GM12878 (cell line): Measurements from ENCODE around the gene TLR9. TPM values are rescaled to one million over a fixed set of nuclear protein-coding genes. Genes with fewer than 3 reads are reported as not detected.

Source experiments
- ATAC-seq: fragments of 200-7000 bp; cut with Tn5 transposase; 3 replicates; pipeline ENCODE4 v1.9.1; 2020; ENCODE audit warnings: mild to moderate bottlenecking, moderate library complexity
- BruUV-seq: library from RNA; stranded (reverse); fragments of 400-500 nt; replicated peaks from 2 replicates; lab custom pipeline; 2021; lab: Mats Ljungman, UMichigan
- CTCF ChIA-PET: fragments of 300-600 bp; sonication (Branson Sonifier 250); formaldehyde crosslinking; extraction: SDS; loops from one replicate; lab custom pipeline; 2021; ENCODE audit warnings: inconsistent platforms; lab: Yijun Ruan, JAX
- POLR2A ChIA-PET: fragments of 350-600 bp; formaldehyde crosslinking; extraction: SDS; loops from one replicate; lab custom pipeline; 2021; ENCODE audit warnings: inconsistent platforms; lab: Charles Lee
- RAD21 ChIA-PET: fragments of 300-600 bp; sonication (Branson Sonifier 250); formaldehyde crosslinking; loops from one replicate; lab custom pipeline; 2023; ENCODE audit warnings: antibody characterized with exemption; ENCODE audit not compliant: unreplicated experiment; lab: Charles Lee
- SMC1A ChIA-PET: fragments of 300-600 bp; sonication (Branson Sonifier 250); formaldehyde crosslinking; loops from one replicate; lab custom pipeline; 2023; ENCODE audit not compliant: unreplicated experiment, uncharacterized antibody; lab: Charles Lee
- DNase-seq: peaks from one replicate; pipeline ENCODE4 v3.0.0-alpha.2; 2011; ENCODE audit warnings: low read depth, low spot score
- FAIRE-seq: peaks from 3 replicates; lab custom pipeline; 2011; peaks lifted over from hg19 to GRCh38; lab: Jason Lieb, UNC
- H2AFZ ChIP-seq: 2 replicates; pipeline ENCODE4 v1.6.0; 2011; ENCODE audit warnings: low read depth, low read length, control low read depth; ENCODE audit not compliant: control insufficient read depth
- H3K27ac ChIP-seq: 2 replicates; pipeline ENCODE4 v1.5.1; 2011; ENCODE audit warnings: control low read depth; ENCODE audit not compliant: control insufficient read depth, insufficient read depth
- H3K27me3 ChIP-seq, 2 experiments: replicated peaks in 1 of 2; 2 replicates each; pipeline versions ENCODE4 v1.6.0 to v1.6.1; 2011; ENCODE audit warnings: low read length in 1 of 2; ENCODE audit not compliant: control insufficient read depth in 2 of 2, insufficient read depth in 2 of 2
- H3K36me3 ChIP-seq, 2 experiments: 2 replicates each; pipeline ENCODE4 v1.5.1; 2011; ENCODE audit warnings: low read length in 1 of 2; ENCODE audit not compliant: control insufficient read depth in 2 of 2, insufficient read depth in 2 of 2
- H3K4me1 ChIP-seq: 2 replicates; pipeline ENCODE4 v1.6.1; 2011; ENCODE audit warnings: mild to moderate bottlenecking, low read length, moderate library complexity, mixed read lengths; ENCODE audit not compliant: control insufficient read depth, insufficient read depth
- H3K4me2 ChIP-seq: 2 replicates; pipeline ENCODE4 v1.6.0; 2011; ENCODE audit warnings: control low read depth; ENCODE audit not compliant: control insufficient read depth, insufficient read depth
- H3K4me3 ChIP-seq: fragments of 200-600 bp; sonication (generic); 2 replicates; pipeline ENCODE4 v1.5.1; 2016
- H3K79me2 ChIP-seq: 2 replicates; pipeline ENCODE4 v1.6.0; 2011; ENCODE audit warnings: low read length; ENCODE audit not compliant: control insufficient read depth, insufficient read depth
- H3K9ac ChIP-seq: 2 replicates; pipeline ENCODE4 v1.8.0; 2011; ENCODE audit warnings: low read length, control low read depth, mixed read lengths; ENCODE audit not compliant: control insufficient read depth, insufficient read depth
- H3K9me3 ChIP-seq: replicated peaks from 3 replicates; pipeline ENCODE4 v1.5.1; 2011; ENCODE audit warnings: mild to moderate bottlenecking, low read length; ENCODE audit not compliant: control insufficient read depth, insufficient read depth
- H4K20me1 ChIP-seq: 2 replicates; pipeline ENCODE4 v1.6.0; 2011; ENCODE audit not compliant: control insufficient read depth, insufficient read depth
- CTCF ChIP-seq, 3 experiments: IDR thresholded peaks in 2 of 3; conservative IDR thresholded peaks in 1 of 3; 2 replicates each; pipeline ENCODE4 v1.5.1; 2011; ENCODE audit warnings: low read depth in 3 of 3, low read length in 3 of 3, mild to moderate bottlenecking in 3 of 3, control low read depth in 2 of 3, moderate library complexity in 2 of 3, inconsistent platforms in 1 of 3, mixed read lengths in 1 of 3; ENCODE audit not compliant: control insufficient read depth in 2 of 3, insufficient read depth in 1 of 3; ENCODE audit errors: extremely low read depth in 1 of 3
- PML ChIP-seq: IDR thresholded peaks from 2 replicates; pipeline ENCODE4 v1.6.1; 2012; ENCODE audit warnings: low read length, inconsistent platforms
- SP1 ChIP-seq: IDR thresholded peaks from one replicate; pipeline ENCODE4 v1.6.1; 2011; ENCODE audit warnings: low read depth, low read length
- WGBS: methylation state at CpG from one replicate; pipeline ENCODE4 v1.1.6; 2016; ENCODE audit warnings: low lambda C conversion rate; ENCODE audit not compliant: insufficient replicate concordance, insufficient coverage; ENCODE audit errors: missing lambda C conversion rate; 5-methylcytosine and 5-hydroxymethylcytosine counted together
- in situ Hi-C: fragments of 300-500 bp; cut with MboI; formaldehyde crosslinking; loops from 9 replicates; pipeline ENCODE4 v1.14.3; 2018; ENCODE audit warnings: mixed read lengths
- intact Hi-C: fragments of 100-400 bp; cut with micrococcal nuclease; formaldehyde crosslinking; loops from one replicate; pipeline ENCODE4 v1.14.2; 2022; ENCODE audit not compliant: unreplicated experiment
- polyA plus RNA-seq, 11 experiments: library from polyadenylated mRNA; depleted of rRNA in 4 of 11; unstranded in 6 of 11; stranded (reverse) in 5 of 11; fragments of >200 nt; fragmentation: Nextera tagmentation in 4 of 11; fragmentation: Illumina TruSeq in 1 of 11; extraction: Ambion mirVana in 4 of 11; extraction: Trizol in 1 of 11; gene quantifications; 1 replicate in 1 of 11; 2 replicates in 10 of 11; pipeline versions ENCODE4 v1.2.1 to v1.2.3, GENCODE V29; 2011 to 2016; ENCODE audit warnings: inconsistent platforms in 2 of 11, missing spikeins in 2 of 11, low read depth in 1 of 11
- total RNA-seq, 4 experiments: library from RNA; depleted of rRNA in 3 of 4; stranded (reverse); fragments of >200 nt in 3 of 4; fragmentation: Illumina TruSeq in 1 of 4; extraction: Trizol in 1 of 4; gene quantifications; 2 replicates each; pipeline versions ENCODE4 v1.2.1 to v1.2.3, GENCODE V29; 2013 to 2021
- TF ChIP-seq, protein P1 (sequence below): fragments of 450-650 bp; IDR thresholded peaks from 2 replicates; pipeline ENCODE4 v1.6.1; 2016; ENCODE audit warnings: mild to moderate bottlenecking

TLR9 gene
- total and polyA plus RNA-seq, 10 of the 15 experiments (the other 5 are each of a cell fraction or from before 2014, with no cell fraction given), result 0.10 to 4.8 (median 0.53) TPM; not detected in 1

DNA sequence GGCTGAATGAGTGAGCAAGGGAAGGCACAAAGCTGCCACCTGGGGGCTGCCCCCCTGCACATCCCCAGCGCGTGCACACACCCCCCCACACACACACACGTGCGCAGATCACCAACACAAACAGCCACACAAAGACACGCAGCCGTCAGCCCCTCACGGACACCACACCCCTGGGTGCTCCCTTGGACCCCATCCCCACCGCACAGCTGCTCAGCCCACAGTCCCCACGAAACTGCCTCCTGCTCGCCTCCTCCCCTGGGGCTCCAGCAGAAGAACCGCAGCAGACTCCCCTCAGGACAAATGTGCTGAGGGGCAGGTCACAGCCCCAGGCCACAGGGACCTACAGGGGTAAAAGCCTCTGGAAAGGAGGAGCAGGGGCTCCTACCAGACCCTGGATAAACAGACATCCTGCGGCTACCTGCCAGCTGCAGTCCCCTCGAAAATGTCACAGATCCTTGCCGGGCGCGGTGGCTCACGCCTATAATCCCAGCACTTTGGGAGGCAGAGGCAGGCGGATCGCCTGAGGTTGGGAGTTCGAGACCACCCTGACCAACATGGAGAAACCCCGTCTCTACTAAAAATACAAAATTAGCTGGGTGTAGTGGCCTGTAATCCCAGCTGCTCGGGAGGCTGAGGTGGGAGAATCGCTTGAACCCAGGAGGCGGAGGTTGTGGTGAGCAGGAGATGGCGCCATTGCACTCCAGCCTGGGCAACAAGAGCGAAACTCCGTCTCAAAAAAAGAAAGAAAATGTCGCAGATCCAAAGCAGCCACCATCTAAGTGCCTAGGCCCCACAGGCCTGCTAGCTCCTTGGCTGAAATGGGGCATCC, 7.0 kb upstream of the TLR9 start:
- WGBS, result 78% methylated on average over 28 of the region's 28 CpGs
- Histone ChIP-seq H3K27me3 (no peaks in the 10 kb centered on the region), H3K4me1 (peaks cover 13% of the 10 kb centered on the region), H3K27ac (no peak overlapping the region), H3K4me3 (no peak overlapping the region), H3K9ac (no peak overlapping the region), H3K79me2 (peaks cover 11% of the 10 kb centered on the region), H3K9me3 (no peaks in the 10 kb centered on the region), H4K20me1 (no peaks in the 10 kb centered on the region), H3K36me3 (peaks cover 14 to 27% of the 10 kb centered on the region in 2 experiments), H2AFZ (no peak overlapping the region), H3K4me2 (peak overlapping the region; percentile 35)
- RAD21 ChIA-PET, result interaction anchor here (0.5 to 3.1 kb wide), 18 partner anchors 8 to 214 kb away, joined by 3 to 30 read pairs (median 6); partner anchors contain the start of genes GLYCTK, POC1A, PPM1M and WDR82
- POLR2A ChIA-PET, result interaction anchor here (0.6 to 2.4 kb wide), 9 partner anchors 12 to 180 kb away, joined by 3 to 8 read pairs (median 3); partner anchors contain the start of gene WDR82
- ATAC-seq (peak; percentile 6; the same call in 2 of the 3 replicates), DNase-seq (no peak), FAIRE-seq (no peak)
- in situ Hi-C loops, result loop anchor here (5.0 kb wide), 1 partner anchor 110 kb away; no protein-coding TSS in a partner anchor
- BruUV-seq, result no TSS peak
- SMC1A ChIA-PET, result interaction anchor here (0.6 to 2.9 kb wide), 12 partner anchors 9 to 214 kb away, joined by 3 to 36 read pairs (median 6); partner anchors contain the start of gene WDR82
- intact Hi-C loops, result no loop called here
- TF ChIP-seq, protein P1, sequence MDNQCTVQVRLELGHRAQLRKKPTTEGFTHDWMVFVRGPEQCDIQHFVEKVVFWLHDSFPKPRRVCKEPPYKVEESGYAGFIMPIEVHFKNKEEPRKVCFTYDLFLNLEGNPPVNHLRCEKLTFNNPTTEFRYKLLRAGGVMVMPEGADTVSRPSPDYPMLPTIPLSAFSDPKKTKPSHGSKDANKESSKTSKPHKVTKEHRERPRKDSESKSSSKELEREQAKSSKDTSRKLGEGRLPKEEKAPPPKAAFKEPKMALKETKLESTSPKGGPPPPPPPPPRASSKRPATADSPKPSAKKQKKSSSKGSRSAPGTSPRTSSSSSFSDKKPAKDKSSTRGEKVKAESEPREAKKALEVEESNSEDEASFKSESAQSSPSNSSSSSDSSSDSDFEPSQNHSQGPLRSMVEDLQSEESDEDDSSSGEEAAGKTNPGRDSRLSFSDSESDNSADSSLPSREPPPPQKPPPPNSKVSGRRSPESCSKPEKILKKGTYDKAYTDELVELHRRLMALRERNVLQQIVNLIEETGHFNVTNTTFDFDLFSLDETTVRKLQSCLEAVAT, result peak; percentile 71; the same call in 1 of the 2 replicates
- TF ChIP-seq CTCF (IDR thresholded peaks at IDR 0.05 in 2 of 3, conservative IDR thresholded peaks at IDR 0.05 in 1 of 3; ENCODE audit: control insufficient read depth in 2 of 3, extremely low read depth in 1 of 3, insufficient read depth in 1 of 3, low read depth in 3 of 3, low read length in 3 of 3), result 0 out of 6 replicates have a peak, but pooled peaks of 1 of the 3 experiments have one; percentile 5
- TF ChIP-seq PML, result no peak
- TF ChIP-seq SP1, result no peak
- CTCF ChIA-PET, result interaction anchor here (0.6 to 5.7 kb wide), 30 partner anchors 8 to 231 kb away, joined by 3 to 91 read pairs (median 4); partner anchors contain the start of genes GLYCTK and WDR82
